ENCODE results near the gene PLEKHO2. TPM values are rescaled to one million over a fixed set of nuclear protein-coding genes. Genes with fewer than 3 reads are reported as not detected.

Gene PLEKHO2
- total RNA-seq, 1 donor from 2014 or later: 33.4 TPM

- no peak for TF ChIP-seq CTCF (IDR thresholded peaks at IDR 0.05; ENCODE audit: unreplicated experiment)
- Mint-ChIP-seq H3K27ac (ENCODE audit: unreplicated experiment) (no peak overlapping the region), H3K9me3 (ENCODE audit: unreplicated experiment) (no peaks in the 10 kb centered on the region), H3K4me3 (ENCODE audit: unreplicated experiment) (no peak overlapping the region), H3K27me3 (ENCODE audit: unreplicated experiment) (peaks cover 5% of the 10 kb centered on the region), H3K4me1 (ENCODE audit: unreplicated experiment) (peaks cover 5% of the 10 kb centered on the region), H3K36me3 (ENCODE audit: low read depth, unreplicated experiment) (peaks cover 26% of the 10 kb centered on the region)
- DNase-seq (ENCODE audit: low spot score): no peak
Observed at GRCh38 chr15:64864068-64864467, 22.4 kb downstream of the PLEKHO2 start.

GRCh38 chr15:64865126-64865997 is 23.6 kb downstream of the PLEKHO2 start:
- DNase-seq (ENCODE audit: low spot score): no peak
- Mint-ChIP-seq H3K27me3 (ENCODE audit: unreplicated experiment) (peaks cover 5% of the 10 kb centered on the region), H3K36me3 (ENCODE audit: low read depth, unreplicated experiment) (peaks cover 32% of the 10 kb centered on the region), H3K4me1 (ENCODE audit: unreplicated experiment) (peaks cover 4% of the 10 kb centered on the region), H3K27ac (ENCODE audit: unreplicated experiment) (no peak overlapping the region), H3K9me3 (ENCODE audit: unreplicated experiment) (no peaks in the 10 kb centered on the region), H3K4me3 (ENCODE audit: unreplicated experiment) (peak overlapping the region; percentile 42)
- TF ChIP-seq CTCF (IDR thresholded peaks at IDR 0.05; ENCODE audit: unreplicated experiment): no peak

- H3K4me1 Mint-ChIP-seq (ENCODE audit: unreplicated experiment): peaks cover 4% of the 10 kb centered on the region
- no peaks in the 10 kb centered on the region for H3K9me3 Mint-ChIP-seq (ENCODE audit: unreplicated experiment)
- no peak for TF ChIP-seq CTCF (IDR thresholded peaks at IDR 0.05; ENCODE audit: unreplicated experiment)
- DNase-seq (ENCODE audit: low spot score): no peak
- no peak overlapping the region for H3K27ac Mint-ChIP-seq (ENCODE audit: unreplicated experiment)
- peaks cover 32% of the 10 kb centered on the region for H3K36me3 Mint-ChIP-seq (ENCODE audit: low read depth, unreplicated experiment)
- no peak overlapping the region for H3K4me3 Mint-ChIP-seq (ENCODE audit: unreplicated experiment)
- peaks cover 5% of the 10 kb centered on the region for H3K27me3 Mint-ChIP-seq (ENCODE audit: unreplicated experiment)
Observed at GRCh38 chr15:64865998-64866520, 24.3 kb downstream of the PLEKHO2 start.

GRCh38 chr15:64869501-64869900 is 27.8 kb downstream of the PLEKHO2 start:
- Mint-ChIP-seq H3K4me3 (ENCODE audit: unreplicated experiment) (no peak overlapping the region), H3K9me3 (ENCODE audit: unreplicated experiment) (no peaks in the 10 kb centered on the region), H3K27me3 (ENCODE audit: unreplicated experiment) (peaks cover 9% of the 10 kb centered on the region), H3K36me3 (ENCODE audit: low read depth, unreplicated experiment) (peaks cover 18% of the 10 kb centered on the region), H3K4me1 (ENCODE audit: unreplicated experiment) (peaks cover 14% of the 10 kb centered on the region), H3K27ac (ENCODE audit: unreplicated experiment) (no peak overlapping the region)
- no peak for TF ChIP-seq CTCF (IDR thresholded peaks at IDR 0.05; ENCODE audit: unreplicated experiment)
- DNase-seq (ENCODE audit: low spot score): no peak

GRCh38 chr15:64870353-64870752 is 28.6 kb downstream of the PLEKHO2 start:
- Mint-ChIP-seq H3K9me3 (ENCODE audit: unreplicated experiment) (no peaks in the 10 kb centered on the region), H3K36me3 (ENCODE audit: low read depth, unreplicated experiment) (peaks cover 17% of the 10 kb centered on the region), H3K4me3 (ENCODE audit: unreplicated experiment) (no peak overlapping the region), H3K4me1 (ENCODE audit: unreplicated experiment) (peaks cover 20% of the 10 kb centered on the region), H3K27ac (ENCODE audit: unreplicated experiment) (no peak overlapping the region), H3K27me3 (ENCODE audit: unreplicated experiment) (peaks cover 12% of the 10 kb centered on the region)
- DNase-seq (ENCODE audit: low spot score): no peak
- no peak for TF ChIP-seq CTCF (IDR thresholded peaks at IDR 0.05; ENCODE audit: unreplicated experiment)
